ENCODE results near the gene IL9R. TPM values are rescaled to one million over a fixed set of nuclear protein-coding genes. Genes with fewer than 3 reads are reported as not detected.
"Not testable (repeated sequence)": the region's sequence is repeated elsewhere in the genome, so short reads cannot be mapped to it uniquely, and the experiment has no call there.

Gene IL9R, protein sequence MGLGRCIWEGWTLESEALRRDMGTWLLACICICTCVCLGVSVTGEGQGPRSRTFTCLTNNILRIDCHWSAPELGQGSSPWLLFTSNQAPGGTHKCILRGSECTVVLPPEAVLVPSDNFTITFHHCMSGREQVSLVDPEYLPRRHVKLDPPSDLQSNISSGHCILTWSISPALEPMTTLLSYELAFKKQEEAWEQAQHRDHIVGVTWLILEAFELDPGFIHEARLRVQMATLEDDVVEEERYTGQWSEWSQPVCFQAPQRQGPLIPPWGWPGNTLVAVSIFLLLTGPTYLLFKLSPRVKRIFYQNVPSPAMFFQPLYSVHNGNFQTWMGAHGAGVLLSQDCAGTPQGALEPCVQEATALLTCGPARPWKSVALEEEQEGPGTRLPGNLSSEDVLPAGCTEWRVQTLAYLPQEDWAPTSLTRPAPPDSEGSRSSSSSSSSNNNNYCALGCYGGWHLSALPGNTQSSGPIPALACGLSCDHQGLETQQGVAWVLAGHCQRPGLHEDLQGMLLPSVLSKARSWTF
- total RNA-seq = not detected

DNA sequence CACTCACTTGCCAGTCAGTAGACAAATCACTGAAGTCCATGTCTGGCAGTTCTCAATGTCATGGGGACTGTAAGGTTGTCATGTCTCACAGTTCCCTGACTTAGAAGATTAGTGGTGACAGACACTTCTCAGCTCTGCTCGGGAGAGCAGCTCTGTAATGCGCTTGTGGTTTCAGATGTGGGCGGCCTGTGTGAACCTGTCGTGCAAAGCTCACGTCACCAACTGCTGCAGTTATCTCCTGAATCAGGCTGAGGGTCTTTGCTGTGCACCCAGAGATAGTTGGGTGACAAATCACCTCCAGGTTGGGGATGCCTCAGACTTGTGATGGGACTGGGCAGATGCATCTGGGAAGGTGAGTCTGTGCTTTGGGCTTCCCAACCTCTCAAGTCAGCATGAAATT is at the start of gene IL9R:
Gene IL9R, plus strand, starts transcription at position 261 of the 400 bp plus-strand sequence. Its CDS starts 64 bp downstream, at position 325.
- DNase-seq = no peak

DNA sequence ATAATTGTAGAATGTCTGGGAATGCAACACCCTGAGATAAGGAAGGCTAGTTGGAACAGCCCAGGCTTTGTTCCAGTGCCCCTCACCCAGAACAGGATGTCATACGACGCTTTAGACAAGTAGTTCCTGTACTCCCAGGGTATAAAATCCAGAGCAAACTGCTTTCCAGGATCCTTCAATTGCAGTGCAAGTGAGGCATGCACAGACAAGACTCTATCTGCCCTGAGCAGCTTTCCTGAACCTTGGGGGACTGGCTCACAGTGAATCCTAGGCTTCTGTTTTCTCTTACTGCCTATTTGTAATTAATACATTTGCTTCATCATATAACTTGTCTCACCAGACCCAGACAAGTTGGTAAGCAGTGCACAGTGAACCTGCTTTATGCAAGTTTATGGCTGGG is 48.4 kb upstream of the IL9R start:
- no peak for DNase-seq

DNA sequence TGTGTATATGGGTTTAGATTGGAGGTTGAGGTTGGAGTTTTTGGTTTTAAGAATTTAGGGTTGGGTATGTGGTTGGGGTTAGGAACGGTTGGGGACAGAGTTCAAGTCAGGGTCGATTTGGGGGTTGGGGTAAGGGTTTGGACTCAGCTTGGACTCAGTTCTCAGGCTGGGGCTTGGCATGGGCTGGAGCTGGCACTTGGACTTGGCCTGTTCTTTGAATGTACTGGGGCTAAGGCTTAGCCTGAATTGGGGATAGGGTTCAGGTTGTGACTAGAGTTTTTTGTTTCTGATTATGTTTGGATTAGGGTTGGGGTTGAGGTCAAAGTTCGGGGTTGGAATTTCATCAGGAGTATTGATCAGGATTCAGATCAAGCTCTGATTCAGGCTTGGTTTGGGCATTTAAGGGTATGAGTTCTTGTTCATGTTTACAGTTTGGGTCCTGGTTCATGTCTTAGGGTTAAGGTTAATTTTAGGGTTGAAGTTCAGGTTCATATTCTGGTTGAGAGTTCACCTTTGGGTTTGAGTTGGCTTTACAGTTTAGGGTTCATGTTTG is 46.2 kb upstream of the IL9R start:
- no peak for DNase-seq

DNA sequence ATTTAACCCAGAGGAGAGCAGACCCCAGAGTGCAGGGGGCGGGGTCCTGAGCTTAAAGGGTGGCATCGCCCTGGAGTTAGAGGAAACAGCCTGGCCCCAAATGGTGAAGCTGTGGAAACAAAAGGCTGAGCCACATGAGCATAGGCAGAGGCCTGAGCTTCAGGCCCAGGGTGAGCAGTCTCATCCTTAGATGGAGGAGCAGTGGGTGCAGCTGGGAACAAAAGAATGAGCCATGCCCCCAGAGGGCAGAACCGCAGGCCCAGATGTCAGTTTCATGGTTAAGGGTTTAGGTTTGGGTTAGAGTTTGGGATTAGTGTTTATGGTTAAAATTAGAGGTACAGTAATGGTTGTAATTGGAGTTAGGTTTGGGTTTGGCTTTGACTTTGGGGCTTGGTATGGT is 44.4 kb upstream of the IL9R start:
- no peak for DNase-seq

DNA sequence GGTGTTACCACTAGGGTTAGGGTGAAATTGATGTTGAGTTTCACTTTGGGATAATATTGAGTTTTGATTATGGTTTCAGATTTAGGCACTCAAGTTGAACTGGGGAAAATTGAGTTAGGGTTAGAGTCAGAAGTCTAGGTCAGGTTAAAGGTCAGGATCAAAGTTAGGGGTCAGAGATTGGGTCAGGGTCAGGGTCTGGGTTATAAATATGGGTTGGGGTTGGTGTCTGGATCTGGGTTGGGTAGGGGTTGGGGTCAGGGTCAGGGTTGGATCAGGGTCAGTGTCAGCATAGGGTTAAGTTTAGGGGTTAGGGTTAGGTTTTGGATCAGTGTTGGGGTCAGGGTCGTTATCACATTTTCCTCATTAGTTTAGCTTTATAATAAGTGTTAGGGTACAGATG is 42.7 kb upstream of the IL9R start:
- DNase-seq = no peak

DNA sequence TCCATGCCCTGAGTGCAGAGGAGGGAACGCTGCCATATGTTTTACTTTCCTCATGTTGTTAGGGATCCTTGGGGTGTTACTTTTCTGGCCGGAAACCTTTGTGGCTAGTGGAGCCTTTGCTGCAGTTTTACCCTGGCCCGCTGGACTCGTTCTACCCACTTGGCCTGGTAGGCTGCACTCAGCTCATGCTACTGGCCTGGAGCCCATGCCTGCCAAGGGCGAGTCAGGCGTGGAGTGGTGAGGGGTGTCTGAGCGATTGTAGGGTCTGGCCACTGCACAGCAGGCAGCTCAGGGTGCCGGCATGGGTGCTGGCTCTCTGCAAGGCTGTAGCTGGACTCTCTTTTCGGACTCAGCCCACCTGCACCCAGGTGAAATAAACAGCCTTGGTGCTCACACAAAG is 41.4 kb upstream of the IL9R start:
- no peak for DNase-seq

DNA sequence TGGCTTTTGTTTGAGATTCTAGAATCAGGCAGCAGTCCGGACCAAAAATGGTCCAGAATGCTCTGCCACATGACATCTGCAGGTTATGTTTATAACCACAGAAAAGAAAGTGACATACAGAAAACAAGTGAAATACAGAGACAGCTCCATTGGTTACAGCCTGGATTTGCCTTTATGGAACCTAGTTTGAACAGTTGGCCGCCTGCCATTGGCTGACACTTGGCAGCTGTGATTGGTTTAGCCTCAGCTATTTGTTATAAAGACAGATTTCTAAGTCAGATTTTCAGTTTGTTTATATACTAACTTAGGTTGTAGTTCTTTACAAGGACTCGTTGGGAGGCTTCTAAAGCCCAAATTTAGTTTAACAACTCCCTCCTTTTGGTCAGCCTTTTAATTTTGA is 40.8 kb upstream of the IL9R start:
- DNase-seq = no peak

DNA sequence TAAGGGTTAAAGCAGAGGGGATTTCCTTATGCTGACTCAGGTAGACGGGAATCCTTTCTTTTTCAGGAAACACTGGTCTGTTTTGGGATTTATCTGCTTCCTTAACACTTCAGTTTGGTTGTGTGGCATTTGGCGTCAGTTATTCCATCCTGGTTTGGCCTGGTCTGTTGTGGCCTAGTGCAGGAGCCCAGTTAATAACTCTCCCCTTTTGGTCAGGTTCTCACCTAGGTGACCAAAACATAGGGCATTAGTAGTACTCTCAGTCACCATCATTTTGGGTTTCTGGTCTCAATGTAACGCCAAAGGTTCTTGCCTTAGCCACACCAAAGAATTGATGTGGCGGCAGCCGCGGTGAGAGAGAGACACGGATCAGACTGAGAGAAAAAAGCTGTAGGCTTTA is 39.7 kb upstream of the IL9R start:
- no peak for DNase-seq

DNA sequence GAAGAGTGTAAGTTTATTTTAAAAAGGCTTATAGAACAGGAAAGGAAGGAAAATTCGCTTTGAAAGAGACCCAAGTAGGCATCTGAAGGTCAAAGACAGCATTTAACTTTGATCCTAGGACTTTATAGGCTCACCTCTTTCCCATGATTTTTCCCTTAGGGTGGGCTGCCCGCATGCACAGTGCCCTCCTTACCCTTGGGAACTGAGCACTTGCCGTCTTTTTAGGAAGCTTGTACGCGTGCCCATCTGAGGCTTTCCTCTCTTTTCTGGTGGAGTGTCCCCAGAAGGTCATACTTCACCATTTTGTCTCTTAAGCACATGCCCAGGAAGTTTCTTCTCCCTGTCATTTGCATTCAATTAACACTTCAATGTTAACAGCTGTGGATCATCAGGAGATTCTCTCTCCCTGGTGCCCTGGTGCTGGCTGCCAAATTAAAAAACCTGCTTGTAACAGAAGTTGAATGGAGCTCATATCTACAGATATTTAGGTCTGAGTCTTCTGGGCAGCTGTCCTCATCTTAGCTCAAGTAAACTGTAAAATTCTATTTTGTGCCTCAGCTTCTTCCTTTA is 38.4 kb upstream of the IL9R start:
- no peak for DNase-seq

DNA sequence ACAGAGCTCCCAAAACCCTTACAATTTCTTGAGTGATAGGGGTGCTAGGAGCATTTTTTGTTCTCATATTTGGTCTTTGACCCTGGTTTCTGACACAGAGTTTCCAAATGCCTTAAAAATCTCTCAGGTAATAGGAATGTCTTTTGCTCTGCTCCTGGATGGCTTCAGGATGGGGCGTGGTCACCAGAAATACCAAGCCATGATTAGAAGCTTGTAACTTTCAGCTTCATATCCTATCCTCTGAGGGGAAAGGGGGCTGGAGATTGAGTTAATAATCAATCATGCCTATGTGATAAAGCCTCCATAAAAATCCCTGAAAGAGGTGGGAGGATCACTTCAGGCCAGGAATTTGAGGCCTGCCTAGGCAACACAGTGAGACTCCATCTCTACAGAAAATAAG is 34.6 kb upstream of the IL9R start:
- no peak for DNase-seq

DNA sequence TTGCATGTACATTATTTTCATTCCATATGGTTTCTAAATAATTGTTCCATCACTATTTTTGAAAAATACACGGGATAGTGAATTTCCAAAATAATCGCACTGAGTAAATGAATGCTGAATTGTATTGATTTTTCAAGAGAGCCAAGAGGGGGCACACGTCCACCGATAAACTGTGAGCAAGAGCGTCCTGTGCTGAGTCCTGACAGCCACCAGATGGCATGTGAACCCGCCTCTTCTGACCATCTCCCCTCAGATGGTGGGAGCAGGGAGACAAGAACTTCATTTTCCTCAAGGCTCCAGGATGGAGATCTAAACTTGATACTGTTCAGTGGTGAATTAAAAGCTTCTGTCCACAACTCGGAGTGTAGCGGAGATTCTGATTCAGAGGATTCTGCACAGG is 30.6 kb upstream of the IL9R start:
- no peak for DNase-seq

DNA sequence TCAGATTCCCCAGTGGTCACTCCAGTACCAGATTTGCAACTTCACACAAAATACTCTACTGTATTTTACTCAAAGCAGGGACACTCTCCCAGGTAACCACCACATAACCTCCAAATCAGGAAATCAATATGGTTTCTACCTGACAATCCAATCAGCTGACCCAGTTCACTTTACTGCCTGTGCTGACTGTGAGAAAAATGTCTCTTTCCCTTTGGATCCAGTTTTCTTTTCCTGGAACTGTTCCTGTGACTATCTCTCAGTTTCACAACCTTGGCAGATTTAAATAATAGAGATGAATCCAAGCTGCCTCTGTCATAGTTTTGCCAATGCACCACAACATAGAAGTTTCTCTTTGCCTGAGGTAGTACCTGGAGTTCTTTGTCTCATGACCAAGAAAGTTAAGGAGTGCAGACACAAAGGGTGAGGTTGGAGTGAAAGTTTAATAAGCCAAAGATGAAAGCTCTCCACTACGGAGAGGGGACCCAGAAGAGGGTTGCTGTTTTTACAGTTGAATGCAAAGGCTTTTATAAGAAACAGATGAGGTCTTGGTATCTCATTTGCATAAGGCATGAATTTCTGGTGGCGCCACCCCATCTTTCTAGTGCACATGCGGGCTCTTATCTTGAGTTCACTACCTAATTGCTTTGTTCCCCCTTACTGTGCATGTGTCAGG is 29.7 kb upstream of the IL9R start:
- no peak for DNase-seq

DNA sequence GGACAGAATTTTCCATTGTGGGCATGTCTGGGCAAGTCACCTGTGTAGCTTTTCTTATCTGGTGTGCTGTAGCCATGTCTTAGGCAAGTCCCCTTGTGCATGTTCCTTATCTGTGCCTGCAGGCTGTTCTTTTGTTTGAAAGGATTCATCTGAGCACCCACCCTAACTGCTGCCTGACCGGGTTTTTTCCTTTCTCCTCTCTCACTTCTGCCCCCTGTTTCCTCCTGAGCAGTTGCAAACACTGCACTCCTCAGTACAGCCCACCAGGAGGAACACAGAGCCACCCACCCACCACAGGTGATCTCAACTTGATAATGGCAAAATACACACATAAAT is 29.2 kb upstream of the IL9R start:
- DNase-seq = no peak

DNA sequence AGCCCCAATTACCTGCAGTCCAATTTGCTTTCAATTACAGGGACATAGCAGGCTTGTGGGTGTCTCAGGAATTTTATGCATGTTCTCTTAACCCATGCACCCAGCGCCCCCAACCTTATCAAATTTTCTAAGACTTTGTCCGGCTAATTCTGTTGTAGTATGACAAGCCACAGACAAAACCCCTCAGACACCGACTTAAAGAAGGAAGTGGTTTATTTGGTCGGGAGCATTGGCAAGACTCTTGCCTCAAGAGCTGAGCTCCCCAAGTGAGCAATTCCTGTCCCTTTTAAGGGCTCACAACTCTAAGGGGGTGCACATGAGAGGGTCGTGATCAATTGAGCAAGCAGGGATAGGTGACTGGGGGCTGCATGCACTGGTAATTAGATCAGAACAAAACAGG is 28.7 kb upstream of the IL9R start:
- no peak for DNase-seq

DNA sequence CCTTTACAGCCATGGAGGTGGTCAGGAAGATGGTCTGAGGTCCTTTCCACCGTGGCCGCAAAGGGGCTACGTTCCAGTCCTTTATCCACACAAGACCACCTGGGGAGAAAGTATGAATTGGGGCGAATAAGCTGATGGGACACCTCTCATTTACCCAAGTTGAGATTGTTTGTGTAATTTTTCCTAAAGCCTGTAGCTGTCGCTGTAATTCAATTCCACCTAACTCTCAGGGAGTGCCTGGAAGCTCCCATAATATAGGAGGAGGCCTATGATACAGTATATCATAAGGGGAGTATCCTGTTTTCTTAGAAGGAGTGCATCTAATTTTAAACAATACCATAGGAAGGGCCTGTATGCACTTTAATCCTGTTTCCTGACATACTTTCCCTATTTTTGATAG is 25.8 kb upstream of the IL9R start:
- not testable (repeated sequence) for DNase-seq

DNA sequence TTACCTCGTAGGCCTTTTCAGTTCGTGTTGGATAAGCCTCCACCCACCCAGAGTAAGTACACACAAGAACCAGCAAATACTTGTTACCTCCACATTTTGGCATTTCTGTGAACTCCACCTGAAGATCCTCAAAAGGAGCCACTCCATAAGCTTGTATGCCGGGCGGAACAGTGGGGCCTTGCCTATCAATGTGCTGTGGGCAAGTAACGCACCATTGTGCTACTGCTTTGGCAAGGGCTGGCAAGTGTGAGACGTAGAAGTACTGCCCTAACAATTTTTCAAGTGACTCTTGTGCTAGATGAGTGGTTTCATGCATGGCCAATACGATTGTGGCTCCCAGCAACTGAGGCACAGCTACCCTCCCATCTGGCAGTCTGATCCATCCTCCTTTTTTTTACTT is 25.3 kb upstream of the IL9R start:
- DNase-seq = not testable (repeated sequence)

DNA sequence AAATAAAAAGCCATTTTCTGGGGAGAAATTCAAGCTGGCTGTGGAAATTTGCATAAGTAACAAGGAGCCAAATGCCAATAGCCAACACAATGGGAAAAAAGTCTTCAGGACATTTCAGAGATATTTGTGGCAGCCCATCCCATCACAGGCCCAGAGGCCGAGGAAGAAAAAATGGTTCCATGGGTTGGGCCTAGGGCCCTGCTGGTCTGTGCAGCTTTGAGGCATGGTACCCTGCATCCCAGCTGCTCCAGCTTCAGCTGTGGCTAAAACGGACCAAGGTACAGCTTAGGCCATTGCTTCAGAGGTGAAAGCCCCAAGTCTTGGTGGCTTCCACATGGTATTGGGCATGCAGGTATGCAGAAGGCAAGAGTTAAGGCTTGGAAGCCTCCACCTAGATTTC is 14.2 kb upstream of the IL9R start:
- no peak for DNase-seq

DNA sequence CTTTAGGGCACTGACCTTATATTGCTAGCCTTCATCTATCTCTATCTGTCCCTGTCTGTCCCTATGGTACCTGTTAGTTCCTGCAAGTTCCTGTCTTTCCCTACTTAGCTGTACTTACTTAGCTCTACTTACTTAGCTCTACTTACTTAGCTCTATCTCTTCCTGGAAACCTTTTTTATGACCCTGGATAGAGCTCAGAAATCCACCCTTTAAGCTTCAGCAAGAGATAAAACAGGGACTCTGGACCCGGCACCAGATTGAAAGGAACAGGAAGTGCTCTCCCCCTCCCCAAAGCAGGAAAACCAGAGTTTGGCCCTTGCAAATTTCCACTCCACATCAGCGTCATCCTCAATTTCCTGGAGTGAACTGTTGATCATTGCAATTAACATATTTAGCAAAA is 12.3 kb upstream of the IL9R start:
- DNase-seq = no peak

DNA sequence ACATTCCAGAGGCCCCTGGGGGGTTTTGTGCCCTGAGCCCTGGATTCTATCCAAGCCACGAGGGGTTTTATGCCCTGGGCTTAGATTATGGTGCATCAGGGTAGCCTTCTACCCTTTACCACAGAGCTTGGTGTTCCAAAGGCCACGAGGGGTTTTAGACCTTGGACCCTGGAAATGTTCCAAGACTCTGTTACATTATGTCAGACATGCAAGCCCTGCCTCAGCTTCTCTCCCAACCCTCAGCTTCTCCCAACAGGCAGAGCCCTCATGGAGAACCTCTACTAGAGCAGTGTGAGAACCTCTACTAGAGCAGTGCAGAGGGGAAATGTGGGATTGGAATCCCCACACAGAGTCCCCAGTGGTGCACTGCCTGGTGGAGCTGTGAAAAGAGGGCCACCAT is 10.5 kb upstream of the IL9R start:
- DNase-seq = not testable (repeated sequence)

DNA sequence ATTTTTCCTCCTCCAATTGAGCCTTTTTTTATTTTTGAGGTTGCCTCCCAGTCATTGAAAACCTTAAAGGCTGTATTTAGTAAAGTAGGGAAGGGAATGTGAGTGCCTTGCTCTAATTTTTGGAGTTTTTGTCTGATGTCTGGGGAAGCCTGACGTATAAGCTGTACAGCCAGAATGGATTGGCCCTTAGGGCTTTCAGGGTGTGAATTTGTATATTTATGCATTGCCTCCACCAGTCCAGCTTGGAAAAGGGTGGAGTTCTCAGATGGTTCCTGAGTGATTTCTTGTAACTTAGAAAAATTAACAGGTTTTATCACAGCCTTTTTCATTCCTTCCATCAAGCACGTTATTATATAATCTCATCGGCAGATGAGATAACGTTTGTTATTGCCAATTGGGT is 8.6 kb upstream of the IL9R start:
- DNase-seq = no peak

DNA sequence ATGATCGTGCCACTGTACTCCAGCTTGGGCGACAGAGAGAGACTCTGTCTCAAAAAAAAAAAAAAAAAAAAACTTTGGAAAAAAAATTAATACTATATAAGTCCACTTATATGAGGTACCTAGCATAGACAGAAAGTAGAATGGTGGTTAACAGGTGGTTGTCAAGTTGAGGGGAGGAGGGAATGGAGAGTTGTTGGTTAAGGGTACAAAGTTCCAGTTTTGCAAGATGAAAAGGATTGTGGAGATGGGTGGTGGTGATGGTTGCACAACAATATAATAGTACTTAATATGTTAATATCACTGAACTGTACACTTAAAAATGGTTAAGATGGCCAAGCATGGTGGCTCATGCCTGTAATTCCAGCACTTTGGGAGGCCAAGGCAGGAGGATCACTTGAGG is 4.1 kb upstream of the IL9R start:
- DNase-seq = no peak

DNA sequence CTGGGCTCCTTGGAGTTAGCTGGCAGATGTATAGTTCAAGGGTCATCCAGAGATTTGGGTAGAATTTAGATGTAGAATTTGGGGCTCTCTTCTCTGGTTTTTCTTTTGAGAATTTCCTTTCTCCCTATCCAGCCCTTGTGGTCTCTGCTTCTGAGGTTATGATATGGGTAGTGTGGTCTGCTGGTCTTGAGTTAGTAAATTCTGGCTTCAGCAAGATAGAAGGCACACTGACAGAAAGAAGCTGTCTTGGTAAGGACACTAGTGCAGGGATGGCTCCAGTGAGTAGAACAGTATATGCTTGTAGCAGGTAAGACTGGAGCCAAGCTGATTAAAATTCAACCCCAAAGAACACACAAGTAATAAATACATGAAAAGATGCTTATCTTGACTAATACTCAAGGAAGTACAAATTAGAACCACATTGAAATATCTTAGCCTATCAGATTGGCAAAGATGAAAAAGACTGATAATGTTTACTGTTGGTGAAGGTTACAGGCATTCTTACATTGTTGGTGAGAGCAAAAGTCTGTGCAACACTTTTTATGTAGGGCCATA is 2.1 kb upstream of the IL9R start:
- DNase-seq = no peak

DNA sequence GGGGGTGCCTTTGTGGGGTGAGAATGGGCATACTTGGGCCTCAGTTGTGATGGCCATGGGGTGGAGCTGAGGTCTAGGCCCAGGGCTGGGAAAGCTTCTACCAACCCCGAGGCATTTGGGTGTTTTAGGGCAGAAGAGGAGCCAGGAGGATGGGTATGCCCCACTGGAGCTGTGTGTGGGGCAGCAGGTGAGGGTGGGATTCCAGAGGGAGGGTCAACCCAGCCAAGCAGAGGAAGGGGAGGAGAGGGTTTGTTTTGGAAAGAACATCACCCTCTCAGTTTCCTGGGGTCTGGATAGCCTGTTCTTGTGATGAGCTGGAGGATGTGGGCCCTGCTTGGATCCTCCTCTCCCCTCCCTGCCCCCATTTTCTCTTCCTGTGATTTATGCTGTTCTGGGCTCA is 620 bp downstream of the IL9R start:
- DNase-seq = no peak

All from tongue (tissue), 2 donors.